Vagina (tissue), 2 donors: ENCODE results near the gene JMJD7.

ENCODE experiments used
- CTCF ChIP-seq, 3 experiments: fragments of 450-650 bp in 2 of 3; fragments of 200-600 bp in 1 of 3; sonication (generic) in 1 of 3; IDR thresholded peaks; one replicate each; pipeline ENCODE4 v1.5.1; 2017 to 2019; ENCODE audit warnings: antibody characterized with exemption in 3 of 3, mild to moderate bottlenecking in 2 of 3, moderate library complexity in 2 of 3
- POLR2A ChIP-seq, 2 donors: fragments of 450-650 bp; IDR thresholded peaks; one replicate each; pipeline ENCODE4 v1.6.1; 2017; ENCODE audit warnings: antibody characterized with exemption in 2 of 2, mild to moderate bottlenecking in 2 of 2, moderate library complexity in 2 of 2
- POLR2AphosphoS5 ChIP-seq, 2 donors: sonication (generic); formaldehyde crosslinking; IDR thresholded peaks; one replicate each; pipeline ENCODE4 v1.9.0; 2017; ENCODE audit warnings: antibody characterized with exemption in 2 of 2, mild to moderate bottlenecking in 2 of 2, low read depth in 1 of 2; ENCODE audit not compliant: insufficient read depth in 1 of 2

GRCh38 chr15:41788262-41788661 lies 39.6 kb upstream of the JMJD7 start:
- TF ChIP-seq POLR2AphosphoS5 (IDR thresholded peaks at IDR 0.05; ENCODE audit: insufficient read depth in 1 of 2, low read depth in 1 of 2) = no peak
- no peak for TF ChIP-seq CTCF (IDR thresholded peaks at IDR 0.05)
- no peak for TF ChIP-seq POLR2A (IDR thresholded peaks at IDR 0.05)
